HepG2 (cell line): Measurements from ENCODE around the gene ASXL1. TPM values are rescaled to one million over a fixed set of nuclear protein-coding genes. Genes with fewer than 3 reads are reported as not detected.
A peak's percentile ranks its signal among the peaks of the same experiment; 100 is the strongest.

Source experiments
- ARID5B ChIP-seq: IDR thresholded peaks from 2 replicates; pipeline ENCODE4 v1.4.0; 2020; ENCODE audit warnings: mild to moderate bottlenecking, missing genetic modification reagents
- ASH2L ChIP-seq: fragments of 300-600, 200-600 bp; sonication (generic); IDR thresholded peaks from 2 replicates; pipeline ENCODE4 v1.7.0; 2017; ENCODE audit warnings: low read depth, mild to moderate bottlenecking, moderate library complexity, mixed read lengths, low read length; ENCODE audit not compliant: insufficient read length
- CHD4 ChIP-seq: fragments of 200-600 bp; sonication (generic); IDR thresholded peaks from 2 replicates; pipeline ENCODE4 v1.7.0; 2017; ENCODE audit warnings: mild to moderate bottlenecking, low read length, borderline replicate concordance
- DNMT1 ChIP-seq: sonication (generic); formaldehyde crosslinking; IDR thresholded peaks from 2 replicates; pipeline ENCODE4 v1.5.1; 2020; ENCODE audit warnings: mild to moderate bottlenecking, missing genetic modification reagents
- DRAP1 ChIP-seq: IDR thresholded peaks from 2 replicates; pipeline ENCODE4 v1.6.1; 2016; ENCODE audit warnings: missing genetic modification reagents, missing compliant biosample characterization
- FOSL1 ChIP-seq: sonication (generic); formaldehyde crosslinking; IDR thresholded peaks from 2 replicates; pipeline ENCODE4 v1.9.0; 2021; ENCODE audit warnings: missing genetic modification reagents, borderline replicate concordance
- HNRNPL ChIP-seq: fragments of 200-400 bp; formaldehyde crosslinking; IDR thresholded peaks from 2 replicates; pipeline ENCODE4 v1.6.1; 2017; ENCODE audit warnings: mild to moderate bottlenecking, low read depth, low read length
- HOMEZ ChIP-seq: IDR thresholded peaks from 2 replicates; pipeline ENCODE4 v1.6.1; 2016; ENCODE audit warnings: low read depth
- JUN ChIP-seq: sonication (generic); formaldehyde crosslinking; IDR thresholded peaks from 2 replicates; pipeline ENCODE4 v1.4.0; 2020; ENCODE audit warnings: mild to moderate bottlenecking, missing genetic modification reagents
- MYNN ChIP-seq: sonication (generic); formaldehyde crosslinking; IDR thresholded peaks from 2 replicates; pipeline ENCODE4 v1.4.0; 2020; ENCODE audit warnings: mild to moderate bottlenecking, low read depth, missing genetic modification reagents
- NR0B2 ChIP-seq: sonication (generic); formaldehyde crosslinking; IDR thresholded peaks from 2 replicates; pipeline ENCODE4 v1.4.0; 2020; ENCODE audit warnings: mild to moderate bottlenecking, missing genetic modification reagents
- NR2F2 ChIP-seq: IDR thresholded peaks from 2 replicates; pipeline ENCODE4 v1.6.1; 2012; ENCODE audit warnings: low read depth, inconsistent platforms, borderline replicate concordance
- RORA ChIP-seq: sonication (generic); formaldehyde crosslinking; IDR thresholded peaks from 2 replicates; pipeline ENCODE4 v1.5.0; 2020; ENCODE audit warnings: mild to moderate bottlenecking, missing genetic modification reagents, moderate library complexity
- ZMYM4 ChIP-seq: sonication (generic); formaldehyde crosslinking; IDR thresholded peaks from 2 replicates; pipeline ENCODE4 v1.8.1; 2023; ENCODE audit warnings: mild to moderate bottlenecking, missing genetic modification reagents
- ZNF18 ChIP-seq: sonication (generic); formaldehyde crosslinking; IDR thresholded peaks from 2 replicates; pipeline ENCODE4 v1.8.0; 2022; ENCODE audit warnings: mild to moderate bottlenecking, missing genetic modification reagents; ENCODE audit not compliant: insufficient replicate concordance
- ZNF547 ChIP-seq: sonication (generic); formaldehyde crosslinking; IDR thresholded peaks from 2 replicates; pipeline ENCODE4 v1.5.1; 2020; ENCODE audit warnings: mild to moderate bottlenecking, missing genetic modification reagents
- ZNF75D ChIP-seq: sonication (generic); formaldehyde crosslinking; IDR thresholded peaks from 2 replicates; pipeline ENCODE4 v1.8.1; 2023; ENCODE audit warnings: missing genetic modification reagents, mild to moderate bottlenecking, borderline replicate concordance
- ZNF883 ChIP-seq: sonication (generic); formaldehyde crosslinking; IDR thresholded peaks from 2 replicates; pipeline ENCODE4 v1.5.1; 2020; ENCODE audit warnings: mild to moderate bottlenecking, missing genetic modification reagents; ENCODE audit errors: not compliant biosample characterization
- polyA plus RNA-seq, 8 experiments: library from polyadenylated mRNA; depleted of rRNA in 3 of 8; stranded (reverse) in 7 of 8; unstranded in 1 of 8; fragments of >200 nt; fragmentation: Illumina TruSeq in 4 of 8; extraction: Trizol in 4 of 8; gene quantifications; 2 replicates each; pipeline versions ENCODE4 v1.2.1 to v1.2.3, GENCODE V29; 2011 to 2016; ENCODE audit warnings: low read depth in 4 of 8, missing spikeins in 1 of 8, mixed read lengths in 1 of 8; ENCODE audit not compliant: insufficient read depth in 1 of 8
- total RNA-seq, 5 experiments: library from RNA; depleted of rRNA; stranded (reverse); fragments of >200 nt; fragmentation: Illumina TruSeq; extraction: Trizol; gene quantifications; 2 replicates each; pipeline ENCODE4 v1.2.3, GENCODE V29; 2016; ENCODE audit warnings: low read depth in 1 of 5
- TF ChIP-seq, protein P1 (sequence below): sonication (generic); formaldehyde crosslinking; conservative IDR thresholded peaks from 2 replicates; pipeline ENCODE4 v1.8.1; 2023; ENCODE audit warnings: missing genetic modification reagents

The ASXL1 gene
- total and polyA plus RNA-seq, 2 of the 13 experiments (the other 11 are each of a cell fraction or from before 2014, with no cell fraction given): 62.1 to 74.8 TPM

DNA sequence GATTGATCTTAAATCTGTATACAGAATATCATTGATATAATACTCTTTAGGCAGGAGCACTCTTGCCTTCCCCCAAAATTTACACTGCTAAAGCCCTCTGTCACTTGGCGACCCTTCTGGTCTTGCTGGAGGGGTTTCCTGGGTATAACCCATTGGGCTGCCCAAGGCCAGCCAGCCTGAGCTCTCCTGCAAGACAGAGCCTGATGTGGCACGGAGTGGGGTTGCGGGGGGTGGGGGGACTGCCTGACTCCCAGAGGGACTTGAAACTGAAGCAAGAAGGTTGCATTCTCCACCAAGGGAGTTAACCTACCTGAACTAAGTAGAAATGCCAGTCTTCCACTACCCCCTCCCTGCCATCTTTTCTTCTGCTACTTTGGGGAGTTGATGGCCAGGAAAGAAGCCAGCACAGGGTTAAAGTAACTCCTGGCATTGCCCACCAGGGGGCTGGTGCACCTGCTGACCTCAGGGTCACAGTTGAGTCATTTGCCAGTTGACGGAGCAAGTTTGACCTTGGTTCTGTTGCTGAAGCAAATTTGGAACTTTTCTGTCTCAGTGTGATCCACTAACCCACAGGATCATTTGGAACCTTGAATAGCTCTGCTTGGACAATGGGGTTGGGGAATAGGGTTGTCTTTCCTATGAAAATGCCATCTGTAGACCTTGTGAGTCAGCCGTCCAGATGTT is 79.4 kb downstream of the ASXL1 start (continued):
- TF ChIP-seq, protein P1, sequence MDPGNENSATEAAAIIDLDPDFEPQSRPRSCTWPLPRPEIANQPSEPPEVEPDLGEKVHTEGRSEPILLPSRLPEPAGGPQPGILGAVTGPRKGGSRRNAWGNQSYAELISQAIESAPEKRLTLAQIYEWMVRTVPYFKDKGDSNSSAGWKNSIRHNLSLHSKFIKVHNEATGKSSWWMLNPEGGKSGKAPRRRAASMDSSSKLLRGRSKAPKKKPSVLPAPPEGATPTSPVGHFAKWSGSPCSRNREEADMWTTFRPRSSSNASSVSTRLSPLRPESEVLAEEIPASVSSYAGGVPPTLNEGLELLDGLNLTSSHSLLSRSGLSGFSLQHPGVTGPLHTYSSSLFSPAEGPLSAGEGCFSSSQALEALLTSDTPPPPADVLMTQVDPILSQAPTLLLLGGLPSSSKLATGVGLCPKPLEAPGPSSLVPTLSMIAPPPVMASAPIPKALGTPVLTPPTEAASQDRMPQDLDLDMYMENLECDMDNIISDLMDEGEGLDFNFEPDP (CRISPR knock-in tag): peak; percentile 97; the same call in 1 of the 2 replicates
- TF ChIP-seq ZMYM4 (CRISPR knock-in tag): peak; percentile 69
- TF ChIP-seq FOSL1 (CRISPR knock-in tag): peak; percentile 78; the same call in 1 of the 2 replicates
- TF ChIP-seq MYNN (CRISPR knock-in tag): peak; percentile 75; the same call in 1 of the 2 replicates
- no peak for TF ChIP-seq RORA
- TF ChIP-seq DRAP1: no peak
- TF ChIP-seq ZNF547: peak; percentile 79; the same call in 1 of the 2 replicates
- peak; percentile 96 for TF ChIP-seq NR2F2
- TF ChIP-seq ZNF18 (CRISPR knock-in tag): peak; percentile 31
- peak; percentile 66 for TF ChIP-seq ASH2L
- TF ChIP-seq JUN (CRISPR knock-in tag): peak; percentile 70; the same call in 1 of the 2 replicates
- no peak for TF ChIP-seq ZNF883 (CRISPR knock-in tag)
- TF ChIP-seq ARID5B: peak; percentile 70
- no peak for TF ChIP-seq ZNF75D (CRISPR knock-in tag)
- TF ChIP-seq DNMT1 (CRISPR knock-in tag): no peak
- TF ChIP-seq CHD4: peak; percentile 57; the same call in 1 of the 2 replicates
- 0 out of 2 replicates have a peak, but pooled peaks have one; percentile 10 for TF ChIP-seq HNRNPL
- TF ChIP-seq HOMEZ: 0 out of 2 replicates have a peak, but pooled peaks have one; percentile 22
- 0 out of 2 replicates have a peak, but pooled peaks have one; percentile 60 for TF ChIP-seq NR0B2 (CRISPR knock-in tag)
